Nephron progenitor cell (in vitro differentiated cells): ENCODE data around the gene WNT11.

Experiments
- DNase-seq: peaks from one replicate; pipeline ENCODE4 v3.0.0; 2021
- H3K27ac Mint-ChIP-seq: 2 replicates; pipeline ENCODE4 v1.8.0; 2021; ENCODE audit warnings: mild to moderate bottlenecking, moderate library complexity, mixed read lengths
- H3K27me3 Mint-ChIP-seq: 2 replicates; pipeline ENCODE4 v1.8.0; 2021; ENCODE audit warnings: mild to moderate bottlenecking, low read depth, mixed read lengths; ENCODE audit not compliant: poor library complexity
- H3K36me3 Mint-ChIP-seq: 2 replicates; pipeline ENCODE4 v1.8.0; 2021; ENCODE audit warnings: low read depth, mixed read lengths
- H3K4me1 Mint-ChIP-seq: 2 replicates; pipeline ENCODE4 v1.8.0; 2021; ENCODE audit warnings: mixed read lengths
- H3K4me3 Mint-ChIP-seq: 2 replicates; pipeline ENCODE4 v1.8.0; 2021; ENCODE audit warnings: mild to moderate bottlenecking, moderate library complexity, mixed read lengths
- H3K9me3 Mint-ChIP-seq: 2 replicates; pipeline ENCODE4 v1.8.0; 2021; ENCODE audit warnings: mild to moderate bottlenecking, moderate library complexity, mixed read lengths
- TF ChIP-seq, protein P1 (sequence below): fragments of 200-600 bp; sonication (generic); IDR thresholded peaks from 2 replicates; pipeline ENCODE4 v1.5.0; 2021; ENCODE audit warnings: antibody characterized with exemption

The WNT11 gene

DNA sequence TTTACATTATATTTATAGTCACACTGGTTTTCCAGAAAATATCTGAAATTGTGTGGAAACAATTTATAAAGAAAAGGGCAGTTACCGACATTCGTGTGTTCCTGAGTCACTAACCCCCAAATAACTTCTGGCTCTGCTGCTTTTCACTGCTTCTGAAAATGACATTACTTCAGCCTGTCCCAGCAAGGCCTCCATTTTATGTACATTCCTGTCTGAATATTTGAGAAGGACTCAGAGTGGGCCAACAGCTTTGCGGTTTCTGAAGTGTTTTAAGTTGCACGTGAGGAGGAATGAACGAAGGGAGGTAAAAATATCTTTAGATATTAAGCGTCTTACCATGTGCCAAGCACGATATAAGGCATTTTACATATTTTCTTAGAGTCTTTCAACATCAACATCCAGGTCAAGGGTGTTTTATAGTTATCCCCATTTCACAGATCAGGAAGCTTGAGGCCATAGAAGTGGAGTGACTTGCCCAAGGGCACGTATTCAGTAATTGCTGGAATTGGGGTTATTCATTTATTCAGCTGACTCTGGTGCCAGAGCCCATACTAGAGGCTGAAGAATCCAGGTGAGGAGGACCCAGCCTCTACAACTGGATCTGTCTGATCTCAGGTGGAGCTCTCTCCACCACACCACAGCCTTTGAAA is 30.8 kb upstream of the WNT11 start:
- Mint-ChIP-seq H3K27ac (no peak overlapping the region), H3K9me3 (no peaks in the 10 kb centered on the region), H3K36me3 (no peaks in the 10 kb centered on the region), H3K4me1 (peaks cover 28% of the 10 kb centered on the region), H3K4me3 (peak overlapping the region; percentile 99), H3K27me3 (peaks cover 55% of the 10 kb centered on the region)
- TF ChIP-seq, protein P1, sequence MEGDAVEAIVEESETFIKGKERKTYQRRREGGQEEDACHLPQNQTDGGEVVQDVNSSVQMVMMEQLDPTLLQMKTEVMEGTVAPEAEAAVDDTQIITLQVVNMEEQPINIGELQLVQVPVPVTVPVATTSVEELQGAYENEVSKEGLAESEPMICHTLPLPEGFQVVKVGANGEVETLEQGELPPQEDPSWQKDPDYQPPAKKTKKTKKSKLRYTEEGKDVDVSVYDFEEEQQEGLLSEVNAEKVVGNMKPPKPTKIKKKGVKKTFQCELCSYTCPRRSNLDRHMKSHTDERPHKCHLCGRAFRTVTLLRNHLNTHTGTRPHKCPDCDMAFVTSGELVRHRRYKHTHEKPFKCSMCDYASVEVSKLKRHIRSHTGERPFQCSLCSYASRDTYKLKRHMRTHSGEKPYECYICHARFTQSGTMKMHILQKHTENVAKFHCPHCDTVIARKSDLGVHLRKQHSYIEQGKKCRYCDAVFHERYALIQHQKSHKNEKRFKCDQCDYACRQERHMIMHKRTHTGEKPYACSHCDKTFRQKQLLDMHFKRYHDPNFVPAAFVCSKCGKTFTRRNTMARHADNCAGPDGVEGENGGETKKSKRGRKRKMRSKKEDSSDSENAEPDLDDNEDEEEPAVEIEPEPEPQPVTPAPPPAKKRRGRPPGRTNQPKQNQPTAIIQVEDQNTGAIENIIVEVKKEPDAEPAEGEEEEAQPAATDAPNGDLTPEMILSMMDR, result no peak
- DNase-seq, result no peak

DNA sequence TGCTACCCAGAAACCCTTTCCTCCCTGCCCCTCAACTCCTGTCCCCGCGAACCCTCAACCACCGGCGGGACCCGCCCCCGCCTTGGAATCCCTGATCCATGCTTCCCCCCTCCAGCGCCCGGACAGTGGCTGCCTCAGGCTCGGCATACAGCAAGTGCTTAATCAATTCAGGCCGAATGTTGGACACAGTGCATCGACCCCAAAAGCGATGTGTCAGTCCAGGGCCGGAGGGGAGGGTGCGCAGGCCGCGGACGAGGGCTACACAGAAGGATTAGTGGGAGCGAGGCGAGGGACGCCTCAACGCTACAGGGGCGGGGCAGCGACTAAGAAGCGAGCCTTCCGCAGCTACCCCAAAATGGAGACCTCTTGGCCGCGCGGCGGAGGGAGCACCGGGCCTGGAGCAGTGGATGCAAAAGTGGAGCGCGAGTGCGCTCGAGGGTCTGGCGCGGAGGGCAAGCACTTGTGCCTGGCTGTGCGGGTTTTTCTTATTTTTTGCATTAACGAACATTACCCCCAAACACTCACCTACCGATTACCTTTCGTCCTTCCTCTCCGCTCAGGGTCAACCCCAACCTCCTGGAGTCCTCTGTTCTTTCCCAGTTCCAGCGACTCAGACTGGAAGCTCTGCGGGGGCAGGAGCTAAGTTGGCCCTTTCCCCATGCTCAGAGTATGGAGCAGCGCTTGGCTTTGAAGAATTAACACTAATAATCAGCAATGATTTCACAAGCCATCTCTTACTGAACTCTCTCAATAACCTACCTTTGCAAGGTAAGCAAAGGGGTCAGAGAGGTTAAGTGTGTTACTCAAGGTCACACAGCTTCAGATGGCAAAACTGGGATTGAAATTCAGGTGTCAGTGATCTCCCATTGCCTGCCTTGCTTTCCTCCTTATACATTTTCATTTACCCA is 30.0 kb upstream of the WNT11 start:
- DNase-seq, result peak; percentile 72
- Mint-ChIP-seq H3K4me1 (peaks cover 34% of the 10 kb centered on the region), H3K36me3 (no peaks in the 10 kb centered on the region), H3K27ac (peak overlapping the region; percentile 93), H3K27me3 (peaks cover 54% of the 10 kb centered on the region), H3K4me3 (peak overlapping the region; percentile 99), H3K9me3 (no peaks in the 10 kb centered on the region)
- TF ChIP-seq, protein P1, result no peak

DNA sequence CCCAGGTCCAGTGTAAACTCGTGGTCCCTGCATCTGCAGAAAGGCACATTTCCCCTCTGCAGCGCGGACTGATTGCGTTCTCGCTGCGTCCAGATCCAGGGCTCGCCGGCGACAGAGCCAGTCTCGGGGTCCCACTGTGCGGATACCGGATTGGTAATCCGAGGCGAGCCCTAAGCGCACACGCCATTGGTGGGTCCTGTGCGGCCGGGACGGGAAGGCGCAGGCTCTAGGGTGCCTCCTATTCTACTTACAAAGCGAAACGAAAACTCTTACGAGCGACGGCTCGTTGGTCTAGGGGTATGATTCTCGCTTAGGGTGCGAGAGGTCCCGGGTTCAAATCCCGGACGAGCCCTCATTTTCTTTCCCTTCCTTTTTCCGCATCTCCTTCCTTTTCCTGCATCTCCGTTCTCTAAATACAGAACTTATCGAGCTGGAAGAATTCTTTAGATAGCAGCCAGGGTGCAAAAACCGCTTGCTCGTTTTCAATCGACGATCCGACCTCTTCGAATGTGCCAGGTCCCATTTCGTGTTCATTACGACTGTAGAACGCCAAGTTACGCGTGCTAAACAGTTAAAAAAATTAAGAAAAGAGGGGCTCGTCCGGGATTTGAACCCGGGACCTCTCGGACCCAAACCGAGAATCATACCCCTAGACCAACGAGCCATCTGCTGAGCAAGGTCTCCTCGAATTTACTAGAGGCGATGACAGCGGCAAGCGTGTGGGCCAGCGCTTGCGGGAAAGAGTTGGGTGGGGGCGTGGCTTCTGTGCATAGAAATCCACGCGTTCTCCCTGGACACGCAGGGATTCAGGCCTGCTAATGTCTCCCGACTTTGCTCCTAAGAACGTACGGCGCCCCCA is 29.2 kb upstream of the WNT11 start:
- H3K27ac Mint-ChIP-seq, result peak overlapping the region; percentile 93
- peak overlapping the region; percentile 99 for H3K4me3 Mint-ChIP-seq
- TF ChIP-seq, protein P1, result no peak
- H3K9me3 Mint-ChIP-seq, result no peaks in the 10 kb centered on the region
- H3K36me3 Mint-ChIP-seq, result no peaks in the 10 kb centered on the region
- peak; percentile 91 for DNase-seq
- peaks cover 36% of the 10 kb centered on the region for H3K4me1 Mint-ChIP-seq
- peaks cover 54% of the 10 kb centered on the region for H3K27me3 Mint-ChIP-seq

DNA sequence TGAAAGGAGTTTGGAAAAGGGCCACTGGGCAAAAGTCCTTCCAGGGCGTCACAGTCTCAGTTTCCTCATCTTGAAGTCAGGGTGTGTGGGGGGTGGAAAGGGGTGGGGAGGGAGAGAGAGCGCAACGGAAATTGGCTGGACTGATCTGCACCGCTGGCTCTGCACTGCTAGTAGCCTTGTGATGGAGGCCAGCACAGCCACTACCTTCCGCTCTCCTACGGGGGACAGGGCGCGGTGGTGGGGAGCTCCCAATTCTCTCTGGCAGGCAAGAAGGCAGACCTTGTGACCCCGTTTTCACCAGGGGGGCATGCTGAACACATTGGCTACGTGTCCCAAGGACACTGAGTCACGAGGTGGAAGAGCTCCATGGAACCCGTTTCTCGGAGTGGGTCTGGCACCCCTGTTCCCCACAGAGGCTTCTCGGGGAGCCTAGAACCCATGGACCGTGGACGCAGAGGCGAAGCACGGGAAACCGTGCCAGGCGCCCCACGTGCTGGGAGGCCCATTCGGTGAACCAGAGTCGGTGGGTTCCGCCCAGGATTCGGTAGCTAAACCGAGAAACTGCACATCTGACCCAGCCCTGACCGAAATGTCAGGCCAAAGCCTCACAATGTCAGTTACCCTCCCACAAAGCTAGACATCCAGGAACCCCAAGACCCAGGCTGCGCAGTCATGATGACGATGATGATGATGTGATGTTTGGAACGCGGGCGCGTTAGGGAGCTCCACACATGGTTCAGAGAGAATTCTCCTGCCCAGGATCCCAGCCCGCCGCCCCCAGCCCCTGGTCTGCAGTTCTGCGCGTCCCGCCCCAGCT is 28.3 kb upstream of the WNT11 start:
- H3K36me3 Mint-ChIP-seq, result no peaks in the 10 kb centered on the region
- H3K9me3 Mint-ChIP-seq, result no peaks in the 10 kb centered on the region
- TF ChIP-seq, protein P1, result no peak
- H3K27ac Mint-ChIP-seq, result peak overlapping the region; percentile 93
- peak; percentile 39 for DNase-seq
- H3K4me3 Mint-ChIP-seq, result peak overlapping the region; percentile 99
- H3K4me1 Mint-ChIP-seq, result peaks cover 41% of the 10 kb centered on the region
- peaks cover 49% of the 10 kb centered on the region for H3K27me3 Mint-ChIP-seq

DNA sequence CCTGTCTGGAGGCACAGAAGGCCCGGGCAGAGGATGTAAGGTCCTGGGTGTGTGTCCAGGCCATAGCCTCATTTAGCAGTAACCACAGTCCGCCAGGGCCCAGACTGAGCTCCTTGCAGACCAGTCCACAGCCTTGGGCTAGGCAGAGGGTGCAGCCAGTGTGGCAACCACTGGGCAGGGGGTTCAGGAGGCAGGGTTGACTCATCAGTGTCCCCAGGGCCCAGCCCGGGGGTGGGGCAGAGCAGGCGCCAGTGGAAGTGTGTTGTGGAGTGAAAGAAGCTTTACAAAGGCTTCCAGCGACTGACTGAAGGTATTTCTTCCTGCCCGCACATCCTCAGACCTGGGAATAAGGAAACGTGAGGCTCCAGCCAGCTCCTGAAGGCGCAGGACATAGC is 27.7 kb upstream of the WNT11 start:
- Mint-ChIP-seq H3K4me3 (peak overlapping the region; percentile 99), H3K27ac (no peak overlapping the region)

More for the DNA sequence above, 27.7 kb upstream of the WNT11 start:
- H3K9me3 Mint-ChIP-seq, result no peaks in the 10 kb centered on the region
- peaks cover 50% of the 10 kb centered on the region for H3K27me3 Mint-ChIP-seq
- no peaks in the 10 kb centered on the region for H3K36me3 Mint-ChIP-seq
- H3K4me1 Mint-ChIP-seq, result peaks cover 45% of the 10 kb centered on the region
- no peak for DNase-seq
- TF ChIP-seq, protein P1, result no peak
